ENCODE data around the gene GNAI3.

GNAI3 gene

DNA sequence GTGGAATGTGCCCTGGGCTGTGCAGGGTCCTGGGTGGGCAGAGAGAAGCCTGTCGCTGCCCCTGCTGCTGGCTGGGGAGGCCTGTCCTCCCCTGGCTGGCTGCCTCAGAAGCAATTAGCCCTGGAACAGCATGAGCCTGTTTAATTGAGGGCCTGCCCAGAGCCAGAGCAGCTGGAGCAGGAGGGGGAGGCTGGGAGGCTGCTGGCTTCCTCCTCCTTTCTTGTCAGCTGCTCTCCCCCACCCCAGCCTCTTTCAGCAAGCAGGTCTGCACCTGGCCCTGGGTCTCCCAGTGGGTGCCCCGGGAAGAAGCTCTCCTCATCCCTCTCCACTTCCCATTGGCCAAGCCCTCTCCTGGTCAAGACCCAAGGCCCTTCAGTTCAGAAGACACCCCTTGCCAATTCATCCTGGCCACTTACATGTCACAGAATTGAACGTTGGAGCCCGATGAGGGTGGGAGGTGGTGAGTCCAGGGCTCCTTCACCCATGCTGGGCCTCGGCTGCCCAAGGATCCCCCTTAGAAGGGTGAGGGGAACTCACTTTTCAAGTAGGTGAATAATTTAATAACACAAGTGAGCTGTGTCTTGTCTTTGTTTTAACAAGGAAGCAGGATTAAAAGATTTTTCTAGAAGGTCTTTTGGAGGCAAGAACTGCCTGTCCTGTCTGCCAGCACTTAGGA is 84.4 kb downstream of the GNAI3 start:
- Histone ChIP-seq H3K27ac (ENCODE audit: low read depth, low read length) (no peak overlapping the region), H3K9me2 (replicated peaks; ENCODE audit: control insufficient read depth, low read length) (no peaks in the 10 kb centered on the region), H3K9me3 (ENCODE audit: control insufficient read depth, insufficient read depth, low read length) (no peaks in the 10 kb centered on the region), H3K27me3 (ENCODE audit: control insufficient read depth, low read length) (no peaks in the 10 kb centered on the region), H3K79me2 (ENCODE audit: control insufficient read depth, low read length) (no peaks in the 10 kb centered on the region), H3F3A (ENCODE audit: control insufficient read depth, insufficient read depth) (peaks cover 3% of the 10 kb centered on the region; the same call in 1 of the 2 replicates), H3K4me3 (ENCODE audit: low read length) (no peak overlapping the region), H3K36me3 (ENCODE audit: control insufficient read depth, low read length) (peaks cover 37% of the 10 kb centered on the region), H4K20me1 (ENCODE audit: control insufficient read depth, insufficient read depth, low read depth, low read length) (no peaks in the 10 kb centered on the region), H3K4me2 (ENCODE audit: low read length) (no peak overlapping the region), H3K4me1 (ENCODE audit: control insufficient read depth, low read length) (0 out of 2 replicates have a peak, but pooled peaks cover 3% of the 10 kb centered on the region)
- TF ChIP-seq, protein P1, sequence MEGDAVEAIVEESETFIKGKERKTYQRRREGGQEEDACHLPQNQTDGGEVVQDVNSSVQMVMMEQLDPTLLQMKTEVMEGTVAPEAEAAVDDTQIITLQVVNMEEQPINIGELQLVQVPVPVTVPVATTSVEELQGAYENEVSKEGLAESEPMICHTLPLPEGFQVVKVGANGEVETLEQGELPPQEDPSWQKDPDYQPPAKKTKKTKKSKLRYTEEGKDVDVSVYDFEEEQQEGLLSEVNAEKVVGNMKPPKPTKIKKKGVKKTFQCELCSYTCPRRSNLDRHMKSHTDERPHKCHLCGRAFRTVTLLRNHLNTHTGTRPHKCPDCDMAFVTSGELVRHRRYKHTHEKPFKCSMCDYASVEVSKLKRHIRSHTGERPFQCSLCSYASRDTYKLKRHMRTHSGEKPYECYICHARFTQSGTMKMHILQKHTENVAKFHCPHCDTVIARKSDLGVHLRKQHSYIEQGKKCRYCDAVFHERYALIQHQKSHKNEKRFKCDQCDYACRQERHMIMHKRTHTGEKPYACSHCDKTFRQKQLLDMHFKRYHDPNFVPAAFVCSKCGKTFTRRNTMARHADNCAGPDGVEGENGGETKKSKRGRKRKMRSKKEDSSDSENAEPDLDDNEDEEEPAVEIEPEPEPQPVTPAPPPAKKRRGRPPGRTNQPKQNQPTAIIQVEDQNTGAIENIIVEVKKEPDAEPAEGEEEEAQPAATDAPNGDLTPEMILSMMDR (IDR thresholded peaks at IDR 0.05; ENCODE audit: low read depth, low read length, poor library complexity, severe bottlenecking) = no peak
- TF ChIP-seq EZH2phosphoT487 (IDR thresholded peaks at IDR 0.05; ENCODE audit: borderline replicate concordance, low read length) = no peak

DNA sequence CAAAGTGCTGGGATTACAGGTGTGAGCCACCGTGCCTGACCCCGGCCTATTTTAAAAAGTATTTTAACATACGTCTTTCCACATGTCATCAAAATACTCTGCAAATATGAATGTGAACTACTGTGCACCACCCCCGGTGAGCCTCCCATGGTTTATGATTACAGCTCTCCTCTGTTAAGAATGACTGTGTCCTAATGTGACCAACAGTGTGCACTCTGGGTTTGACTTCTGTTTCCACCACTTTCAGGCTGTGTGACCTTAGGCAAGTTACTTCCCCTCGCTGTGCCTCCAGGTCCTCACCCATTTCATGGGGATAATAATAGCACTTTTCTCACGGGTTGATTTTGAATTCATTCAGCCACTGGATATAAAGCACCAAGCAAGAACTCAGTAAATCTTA is 85.9 kb downstream of the GNAI3 start:
- peaks cover 22% of the 10 kb centered on the region for H3K36me3 ChIP-seq (ENCODE audit: control insufficient read depth, low read length)
- no peak overlapping the region for H3K27ac ChIP-seq (ENCODE audit: low read depth, low read length)
- no peaks in the 10 kb centered on the region for H3K9me2 ChIP-seq (replicated peaks; ENCODE audit: control insufficient read depth, low read length)
- H3K4me2 ChIP-seq (ENCODE audit: low read length) = no peak overlapping the region
- H4K20me1 ChIP-seq (ENCODE audit: control insufficient read depth, insufficient read depth, low read depth, low read length) = no peaks in the 10 kb centered on the region
- no peaks in the 10 kb centered on the region for H3K27me3 ChIP-seq (ENCODE audit: control insufficient read depth, low read length)
- no peaks in the 10 kb centered on the region for H3K9me3 ChIP-seq (ENCODE audit: control insufficient read depth, insufficient read depth, low read length)
- peaks cover 3% of the 10 kb centered on the region; the same call in 1 of the 2 replicates for H3F3A ChIP-seq (ENCODE audit: control insufficient read depth, insufficient read depth)
- H3K4me3 ChIP-seq (ENCODE audit: low read length) = no peak overlapping the region
- H3K79me2 ChIP-seq (ENCODE audit: control insufficient read depth, low read length) = no peaks in the 10 kb centered on the region
- TF ChIP-seq, protein P1 (IDR thresholded peaks at IDR 0.05; ENCODE audit: low read depth, low read length, poor library complexity, severe bottlenecking) = no peak
- TF ChIP-seq EZH2phosphoT487 (IDR thresholded peaks at IDR 0.05; ENCODE audit: borderline replicate concordance, low read length) = no peak
- H3K4me1 ChIP-seq (ENCODE audit: control insufficient read depth, low read length) = 0 out of 2 replicates have a peak, but pooled peaks cover 3% of the 10 kb centered on the region

DNA sequence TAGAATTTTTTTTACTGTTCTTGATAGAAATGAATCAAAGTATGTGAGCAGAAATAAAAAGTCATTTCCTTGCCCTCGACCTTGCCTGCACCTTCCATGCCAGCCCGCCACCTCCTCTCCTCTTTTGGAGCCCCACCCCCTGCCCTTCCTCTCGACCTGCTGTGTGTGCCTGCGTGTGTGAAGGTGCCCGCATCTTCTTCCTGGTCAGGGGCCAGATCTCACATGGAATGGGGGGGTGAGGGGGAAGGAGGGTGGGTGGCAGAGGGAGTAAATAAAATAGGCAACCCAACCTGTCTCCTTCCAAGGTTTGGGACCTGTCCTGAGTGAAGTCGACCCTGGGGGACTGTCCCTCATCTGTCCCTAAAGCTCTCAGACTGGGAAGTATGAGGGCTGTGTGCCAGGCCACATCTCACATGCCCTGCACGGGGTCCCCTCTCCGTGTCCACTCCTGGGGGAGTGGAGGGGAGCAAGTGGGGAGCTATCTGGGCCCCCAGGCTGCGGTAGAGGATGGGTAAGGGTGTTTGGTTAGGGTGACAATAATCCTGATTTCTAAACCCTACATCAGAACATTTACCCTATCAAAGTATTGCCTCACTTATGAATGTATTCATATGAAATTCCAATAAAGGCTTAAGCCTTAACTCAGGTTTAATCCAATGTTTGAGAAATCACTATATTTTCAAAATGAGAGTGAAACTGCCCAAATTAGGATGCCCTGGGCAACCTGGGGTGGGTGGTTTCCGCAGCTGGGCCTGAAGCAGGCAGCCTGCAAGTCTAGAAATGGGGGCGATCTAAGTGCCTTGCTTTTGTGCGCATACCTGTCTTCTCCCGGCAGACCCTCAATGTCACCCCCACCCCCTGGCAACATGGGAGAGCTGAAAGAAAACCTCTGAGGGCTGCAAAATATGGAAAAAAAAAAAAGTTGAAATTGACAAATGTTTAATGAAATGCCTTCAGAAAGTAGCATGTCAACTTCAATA is 86.6 kb downstream of the GNAI3 start:
- Histone ChIP-seq H3K79me2 (ENCODE audit: control insufficient read depth, low read length) (no peaks in the 10 kb centered on the region), H3K4me2 (ENCODE audit: low read length) (no peak overlapping the region), H3K27ac (ENCODE audit: low read depth, low read length) (no peak overlapping the region), H3K4me3 (ENCODE audit: low read length) (no peak overlapping the region), H3K36me3 (ENCODE audit: control insufficient read depth, low read length) (peaks cover 15% of the 10 kb centered on the region), H3F3A (ENCODE audit: control insufficient read depth, insufficient read depth) (peaks cover 3% of the 10 kb centered on the region; the same call in 1 of the 2 replicates), H4K20me1 (ENCODE audit: control insufficient read depth, insufficient read depth, low read depth, low read length) (no peaks in the 10 kb centered on the region), H3K9me2 (replicated peaks; ENCODE audit: control insufficient read depth, low read length) (no peaks in the 10 kb centered on the region), H3K4me1 (ENCODE audit: control insufficient read depth, low read length) (0 out of 2 replicates have a peak, but pooled peaks cover 3% of the 10 kb centered on the region), H3K27me3 (ENCODE audit: control insufficient read depth, low read length) (no peaks in the 10 kb centered on the region), H3K9me3 (ENCODE audit: control insufficient read depth, insufficient read depth, low read length) (no peaks in the 10 kb centered on the region)
- TF ChIP-seq EZH2phosphoT487 (IDR thresholded peaks at IDR 0.05; ENCODE audit: borderline replicate concordance, low read length) = no peak
- TF ChIP-seq, protein P1 (IDR thresholded peaks at IDR 0.05; ENCODE audit: low read depth, low read length, poor library complexity, severe bottlenecking) = no peak
